PC-3 (cell line): ENCODE data around the gene OVOL2. TPM values are rescaled to one million over a fixed set of nuclear protein-coding genes. Genes with fewer than 3 reads are reported as not detected.

Source experiments
- ATAC-seq: fragments of 200-7000 bp; cut with Tn5 transposase; 2 replicates; pipeline ENCODE4 v1.9.1; 2020; ENCODE audit warnings: mild to moderate bottlenecking, moderate library complexity
- BruUV-seq: library from RNA; stranded (reverse); fragments of 400-500 nt; replicated peaks from 2 replicates; lab custom pipeline; 2021; lab: Mats Ljungman, UMichigan
- CTCF ChIA-PET: fragments of 300-600 bp; sonication (Branson Sonifier 250); formaldehyde crosslinking; loops from one replicate; lab custom pipeline; 2022; ENCODE audit warnings: antibody characterized with exemption; lab: Charles Lee
- POLR2A ChIA-PET: fragments of 300-600 bp; sonication (Branson Sonifier 250); formaldehyde crosslinking; loops from one replicate; lab custom pipeline; 2022; ENCODE audit warnings: antibody characterized with exemption; ENCODE audit not compliant: unreplicated experiment; lab: Charles Lee
- DNase-seq: peaks from one replicate; pipeline ENCODE4 v3.0.0-alpha.2; 2015
- H2AFZ ChIP-seq: fragments of 300-600 bp; sonication (generic); 2 replicates; pipeline ENCODE4 v1.6.0; 2016; ENCODE audit warnings: antibody characterized with exemption, low read length
- H3F3A ChIP-seq: fragments of 300-600 bp; sonication (generic); one replicate; pipeline ENCODE4 v1.6.0; 2017; ENCODE audit warnings: antibody characterized with exemption, low read length, control low read depth, mild to moderate bottlenecking; ENCODE audit not compliant: unreplicated experiment
- H3K27ac ChIP-seq: fragments of 300-600 bp; sonication (generic); 2 replicates; pipeline ENCODE4 v1.5.1; 2016; ENCODE audit warnings: mild to moderate bottlenecking, low read length
- H3K27me3 ChIP-seq: fragments of 300-600 bp; sonication (generic); 2 replicates; pipeline ENCODE4 v1.6.1; 2016; ENCODE audit warnings: low read length, mixed read lengths
- H3K36me3 ChIP-seq: fragments of 300-600 bp; sonication (generic); 2 replicates; pipeline ENCODE4 v1.6.1; 2016; ENCODE audit warnings: low read depth, mixed run types, low read length, mixed read lengths
- H3K4me1 ChIP-seq: fragments of 300-600 bp; sonication (generic); 2 replicates; pipeline ENCODE4 v1.5.1; 2016; ENCODE audit warnings: low read length; ENCODE audit not compliant: insufficient read depth
- H3K4me2 ChIP-seq: fragments of 300-600 bp; sonication (generic); 2 replicates; pipeline ENCODE4 v1.6.0; 2016; ENCODE audit warnings: low read length
- H3K4me3 ChIP-seq: fragments of 300-600 bp; sonication (generic); 2 replicates; pipeline ENCODE4 v1.5.1; 2016; ENCODE audit warnings: mild to moderate bottlenecking, low read length, mixed read lengths
- H3K79me2 ChIP-seq: fragments of 300-600 bp; sonication (generic); 2 replicates; pipeline ENCODE4 v1.6.1; 2017; ENCODE audit warnings: low read length, mixed read lengths
- H3K9ac ChIP-seq: fragments of 300-600 bp; sonication (generic); 2 replicates; pipeline ENCODE4 v1.6.0; 2016; ENCODE audit warnings: mild to moderate bottlenecking, low read length
- H3K9me2 ChIP-seq: fragments of 300-600 bp; sonication (generic); replicated peaks from 2 replicates; pipeline ENCODE4 v1.6.1; 2016; ENCODE audit warnings: mixed run types, low read length, mixed read lengths
- H3K9me3 ChIP-seq: fragments of 300-600 bp; sonication (generic); 2 replicates; pipeline ENCODE4 v1.6.1; 2016; ENCODE audit warnings: low read length, mixed read lengths
- H4K20me1 ChIP-seq: fragments of 300-600 bp; sonication (generic); 2 replicates; pipeline ENCODE4 v1.6.1; 2016; ENCODE audit warnings: low read length, mixed read lengths
- CTCF ChIP-seq: fragments of 300-600 bp; sonication (generic); conservative IDR thresholded peaks from 2 replicates; pipeline ENCODE4 v1.5.1; 2017; ENCODE audit warnings: antibody characterized with exemption, low read depth, mild to moderate bottlenecking, low read length
- EZH2 ChIP-seq: fragments of 300-600 bp; sonication (generic); IDR thresholded peaks from one replicate; pipeline ENCODE4 v1.6.1; 2017; ENCODE audit warnings: antibody characterized with exemption, mild to moderate bottlenecking, low read length; ENCODE audit not compliant: unreplicated experiment
- EZH2phosphoT487 ChIP-seq: fragments of 300-600 bp; sonication (generic); IDR thresholded peaks from 2 replicates; pipeline ENCODE4 v1.6.1; 2018; ENCODE audit warnings: mild to moderate bottlenecking, antibody characterized with exemption, low read length, borderline replicate concordance
- intact Hi-C: fragments of 100-400 bp; cut with micrococcal nuclease; formaldehyde crosslinking; loops from 2 replicates; pipeline ENCODE4 v1.9.0; 2023
- total RNA-seq: library from RNA; depleted of rRNA; stranded (reverse); fragments of >200 nt; gene quantifications from 2 replicates; pipeline ENCODE4 v1.2.3, GENCODE V29; 2014

The OVOL2 gene
- total RNA-seq, 1 experiment from 2014 or later: 23.1 TPM

GRCh38 chr20:18005990-18006364, 51.7 kb downstream of the OVOL2 start:
- no peak overlapping the region for H3K4me2 ChIP-seq
- ATAC-seq (no peak), DNase-seq (no peak)
- H2AFZ ChIP-seq: no peak overlapping the region
- H3K9me2 ChIP-seq: no peaks in the 10 kb centered on the region
- H3K4me3 ChIP-seq: no peak overlapping the region
- TF ChIP-seq EZH2 (no peak), CTCF (no peak), EZH2phosphoT487 (no peak)
- ChIA-PET CTCF (no interaction called here), POLR2A (no interaction called here)
- no peaks in the 10 kb centered on the region for H3K9me3 ChIP-seq
- no peaks in the 10 kb centered on the region for H3K36me3 ChIP-seq
- BruUV-seq: no TSS peak
- H3K27ac ChIP-seq: no peak overlapping the region
- no peak overlapping the region for H3K9ac ChIP-seq
- no peaks in the 10 kb centered on the region for H3K27me3 ChIP-seq
- no peaks in the 10 kb centered on the region for H3K79me2 ChIP-seq
- peaks cover 10% of the 10 kb centered on the region for H3K4me1 ChIP-seq
- H4K20me1 ChIP-seq: no peaks in the 10 kb centered on the region
- intact Hi-C loops: no loop called here
- no peaks in the 10 kb centered on the region for H3F3A ChIP-seq

- no peak overlapping the region for H2AFZ ChIP-seq
- no peaks in the 10 kb centered on the region for H3K27me3 ChIP-seq
- DNase-seq (no peak), ATAC-seq (no peak)
- no peaks in the 10 kb centered on the region for H3K79me2 ChIP-seq
- H3F3A ChIP-seq: no peaks in the 10 kb centered on the region
- H3K4me3 ChIP-seq: no peak overlapping the region
- POLR2A ChIA-PET: no interaction called here
- no peaks in the 10 kb centered on the region for H3K36me3 ChIP-seq
- TF ChIP-seq EZH2 (no peak), CTCF (no peak), EZH2phosphoT487 (no peak)
- no peaks in the 10 kb centered on the region for H3K9me2 ChIP-seq
- BruUV-seq: no TSS peak
- H4K20me1 ChIP-seq: no peaks in the 10 kb centered on the region
- peaks cover 10% of the 10 kb centered on the region for H3K4me1 ChIP-seq
- H3K9me3 ChIP-seq: no peaks in the 10 kb centered on the region
- CTCF ChIA-PET: no interaction called here
- H3K9ac ChIP-seq: no peak overlapping the region
- intact Hi-C loops: no loop called here
- no peak overlapping the region for H3K4me2 ChIP-seq
- H3K27ac ChIP-seq: no peak overlapping the region
These were observed 52.3 kb downstream of the OVOL2 start for GRCh38 chr20:18005170-18005989.

GRCh38 chr20:18004384-18005031, 53.2 kb downstream of the OVOL2 start:
- Histone ChIP-seq H3K27ac (no peak overlapping the region), H3K9ac (no peak overlapping the region), H3K9me3 (no peaks in the 10 kb centered on the region), H4K20me1 (no peaks in the 10 kb centered on the region), H3F3A (no peaks in the 10 kb centered on the region), H3K9me2 (no peaks in the 10 kb centered on the region), H3K4me2 (no peak overlapping the region), H2AFZ (no peak overlapping the region), H3K4me3 (no peak overlapping the region), H3K27me3 (no peaks in the 10 kb centered on the region), H3K79me2 (no peaks in the 10 kb centered on the region), H3K36me3 (no peaks in the 10 kb centered on the region), H3K4me1 (peaks cover 10% of the 10 kb centered on the region)
- no peak for TF ChIP-seq EZH2phosphoT487
- TF ChIP-seq CTCF: no peak
- TF ChIP-seq EZH2: no peak
- intact Hi-C loops: no loop called here
- DNase-seq (no peak), ATAC-seq (no peak)
- POLR2A ChIA-PET: no interaction called here
- BruUV-seq: no TSS peak
- CTCF ChIA-PET: no interaction called here
